Measurements from ENCODE around the gene ATXN7L2.

Gene ATXN7L2

GRCh38 chr1:109499081-109499480 lies 15.4 kb downstream of the ATXN7L2 start:
- DNase-seq (ENCODE audit: low read depth): no peak

- peak; percentile 38 for DNase-seq (ENCODE audit: low read depth)
Measured at GRCh38 chr1:109499661-109500536, 16.2 kb downstream of the ATXN7L2 start.

- DNase-seq (ENCODE audit: low read depth): no peak
Measured at GRCh38 chr1:109500941-109501381, 17.3 kb downstream of the ATXN7L2 start.

GRCh38 chr1:109501644-109502363 lies 18.1 kb downstream of the ATXN7L2 start:
- DNase-seq (ENCODE audit: low read depth): no peak

GRCh38 chr1:109502364-109502851 lies 18.7 kb downstream of the ATXN7L2 start:
- DNase-seq (ENCODE audit: low read depth): no peak

- no peak for DNase-seq (ENCODE audit: low read depth)
Measured at GRCh38 chr1:109503935-109504334, 20.2 kb downstream of the ATXN7L2 start.

- DNase-seq (ENCODE audit: low read depth): no peak
Measured at GRCh38 chr1:109504974-109505373, 21.3 kb downstream of the ATXN7L2 start.

GRCh38 chr1:109508001-109508872 lies 24.5 kb downstream of the ATXN7L2 start:
- DNase-seq (ENCODE audit: low read depth): no peak

- DNase-seq (ENCODE audit: low read depth): no peak
Measured at GRCh38 chr1:109508873-109509175, 25.1 kb downstream of the ATXN7L2 start.

GRCh38 chr1:109509176-109510134 lies 25.8 kb downstream of the ATXN7L2 start, which contains the start of gene AMIGO1:
Gene AMIGO1, minus strand, starts transcription at chr1:109509727. Its CDS starts 815 bp downstream, at chr1:109508912.
- no peak for DNase-seq (ENCODE audit: low read depth)

- no peak for DNase-seq (ENCODE audit: low read depth)
Measured at GRCh38 chr1:109513110-109513710, 29.5 kb downstream of the ATXN7L2 start.

GRCh38 chr1:109514846-109515245 lies 31.1 kb downstream of the ATXN7L2 start:
- DNase-seq (ENCODE audit: low read depth): no peak

- no peak for DNase-seq (ENCODE audit: low read depth)
Measured at GRCh38 chr1:109516872-109517271, 33.2 kb downstream of the ATXN7L2 start.

- DNase-seq (ENCODE audit: low read depth): no peak
Measured at GRCh38 chr1:109517337-109517736, 33.6 kb downstream of the ATXN7L2 start.

GRCh38 chr1:109521002-109521951 lies 37.6 kb downstream of the ATXN7L2 start:
- no peak for DNase-seq (ENCODE audit: low read depth)

GRCh38 chr1:109522026-109522425 lies 38.3 kb downstream of the ATXN7L2 start:
- DNase-seq (ENCODE audit: low read depth): no peak

GRCh38 chr1:109523706-109524105 lies 40.0 kb downstream of the ATXN7L2 start:
- no peak for DNase-seq (ENCODE audit: low read depth)

GRCh38 chr1:109527098-109527811 lies 43.5 kb downstream of the ATXN7L2 start:
- DNase-seq (ENCODE audit: low read depth): no peak

Measured in stimulated activated CD8-positive, alpha-beta memory T cell treated with anti-CD3 and anti-CD28 coated beads, Interleukin-15, amount 100 ng/mL, for 1 hour (primary cell).